Fibroblast of lung (primary cell): ENCODE measurements around the gene SARM1. TPM values are rescaled to one million over a fixed set of nuclear protein-coding genes. Genes with fewer than 3 reads are reported as not detected.

ENCODE experiments used
- DNase-seq, 2 donors: peaks; one replicate each; pipeline versions ENCODE4 v3.0.0 to v3.0.0-alpha.2; 2010; ENCODE audit warnings: low read depth in 2 of 2
- H2AFZ ChIP-seq: 2 replicates; pipeline ENCODE4 v1.5.1; 2012; ENCODE audit warnings: low read length, control low read depth, inconsistent platforms
- H3K27ac ChIP-seq: 2 replicates; pipeline ENCODE4 v1.5.1; 2011; ENCODE audit warnings: low read length, control low read depth; ENCODE audit not compliant: insufficient read depth
- H3K27me3 ChIP-seq: 2 replicates; pipeline ENCODE4 v1.5.1; 2011; ENCODE audit warnings: mild to moderate bottlenecking, low read length; ENCODE audit not compliant: control insufficient read depth, insufficient read depth
- H3K36me3 ChIP-seq: 2 replicates; pipeline ENCODE4 v1.5.1; 2011; ENCODE audit warnings: low read length; ENCODE audit not compliant: control insufficient read depth, insufficient read depth
- H3K4me1 ChIP-seq: 2 replicates; pipeline ENCODE4 v1.5.1; 2011; ENCODE audit warnings: low read length; ENCODE audit not compliant: control insufficient read depth, insufficient read depth; ENCODE audit errors: extremely low read depth
- H3K4me2 ChIP-seq: 2 replicates; pipeline ENCODE4 v1.5.1; 2011; ENCODE audit warnings: low read length, control low read depth; ENCODE audit not compliant: insufficient read depth; ENCODE audit errors: extremely low read depth
- H3K4me3 ChIP-seq, 4 experiments: fragments of 200-600 bp in 1 of 4; sonication (generic) in 1 of 4; replicated peaks in 1 of 4; 2 replicates each; pipeline ENCODE4 v1.5.1; 2011 to 2016; ENCODE audit warnings: low read length in 4 of 4, low read depth in 3 of 4, mild to moderate bottlenecking in 3 of 4, control low read depth in 2 of 4, inconsistent platforms in 1 of 4, mixed read lengths in 1 of 4; ENCODE audit not compliant: insufficient read depth in 1 of 4; ENCODE audit errors: control extremely low read depth in 1 of 4
- H3K79me2 ChIP-seq: 2 replicates; pipeline ENCODE4 v1.5.1; 2012; ENCODE audit warnings: mild to moderate bottlenecking, low read length, inconsistent platforms; ENCODE audit not compliant: control insufficient read depth, insufficient read depth
- H3K9ac ChIP-seq: 2 replicates; pipeline ENCODE4 v1.5.1; 2011; ENCODE audit warnings: mild to moderate bottlenecking, low read length, control low read depth; ENCODE audit not compliant: insufficient read depth
- H3K9me3 ChIP-seq: 2 replicates; pipeline ENCODE4 v1.5.1; 2012; ENCODE audit warnings: low read depth, low read length; ENCODE audit not compliant: control insufficient read depth, insufficient read depth
- H4K20me1 ChIP-seq: 2 replicates; pipeline ENCODE4 v1.5.1; 2011; ENCODE audit warnings: low read length; ENCODE audit not compliant: control insufficient read depth, insufficient read depth; ENCODE audit errors: extremely low read depth
- EZH2 ChIP-seq: IDR thresholded peaks from 2 replicates; pipeline ENCODE4 v1.5.1; 2012; ENCODE audit warnings: low read length, control low read depth, mild to moderate bottlenecking; ENCODE audit errors: missing control alignments
- polyA plus RNA-seq, 2 donors: library from polyadenylated mRNA; depleted of rRNA in 1 of 2; stranded (reverse) in 1 of 2; unstranded in 1 of 2; fragments of >200 nt; gene quantifications; 2 replicates each; pipeline ENCODE4 v1.2.1, GENCODE V29; 2011 to 2012; ENCODE audit warnings: missing spikeins in 1 of 2
- total RNA-seq: library from RNA; depleted of rRNA; stranded (reverse); fragments of >200 nt; gene quantifications from 2 replicates; pipeline ENCODE4 v1.2.1, GENCODE V29; 2014
- TF ChIP-seq, protein P1 (sequence below), 2 donors: IDR thresholded peaks in 1 of 2; conservative IDR thresholded peaks in 1 of 2; 1 replicate in 1 of 2; 2 replicates in 1 of 2; pipeline ENCODE4 v1.5.1; 2011 to 2012; ENCODE audit warnings: low read length in 2 of 2, control low read depth in 1 of 2, inconsistent platforms in 1 of 2, low read depth in 1 of 2, mild to moderate bottlenecking in 1 of 2

SARM1 gene
- total and polyA plus RNA-seq, 2 donors (not counting 1 experiment from before 2014, with no cell fraction given) = 3.1 to 10.8 TPM

DNA sequence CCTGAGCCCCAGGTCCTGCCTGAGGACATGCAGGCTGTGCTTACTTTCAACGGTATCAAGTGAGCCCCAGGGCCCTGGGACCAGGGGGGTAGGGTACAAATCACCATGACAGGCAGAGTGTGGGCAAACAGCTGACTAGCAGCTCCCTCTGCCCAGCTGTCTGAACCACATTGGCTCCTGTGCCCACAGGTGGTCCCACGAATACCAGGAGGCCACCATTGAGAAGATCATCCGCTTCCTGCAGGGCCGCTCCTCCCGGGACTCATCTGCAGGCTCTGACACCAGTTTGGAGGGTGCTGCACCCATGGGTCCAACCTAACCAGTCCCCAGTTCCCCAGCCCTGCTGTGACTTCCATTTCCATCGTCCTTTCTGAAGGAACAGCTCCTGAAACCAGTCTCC lies 24.5 kb downstream of the SARM1 start:
- TF ChIP-seq, protein P1, sequence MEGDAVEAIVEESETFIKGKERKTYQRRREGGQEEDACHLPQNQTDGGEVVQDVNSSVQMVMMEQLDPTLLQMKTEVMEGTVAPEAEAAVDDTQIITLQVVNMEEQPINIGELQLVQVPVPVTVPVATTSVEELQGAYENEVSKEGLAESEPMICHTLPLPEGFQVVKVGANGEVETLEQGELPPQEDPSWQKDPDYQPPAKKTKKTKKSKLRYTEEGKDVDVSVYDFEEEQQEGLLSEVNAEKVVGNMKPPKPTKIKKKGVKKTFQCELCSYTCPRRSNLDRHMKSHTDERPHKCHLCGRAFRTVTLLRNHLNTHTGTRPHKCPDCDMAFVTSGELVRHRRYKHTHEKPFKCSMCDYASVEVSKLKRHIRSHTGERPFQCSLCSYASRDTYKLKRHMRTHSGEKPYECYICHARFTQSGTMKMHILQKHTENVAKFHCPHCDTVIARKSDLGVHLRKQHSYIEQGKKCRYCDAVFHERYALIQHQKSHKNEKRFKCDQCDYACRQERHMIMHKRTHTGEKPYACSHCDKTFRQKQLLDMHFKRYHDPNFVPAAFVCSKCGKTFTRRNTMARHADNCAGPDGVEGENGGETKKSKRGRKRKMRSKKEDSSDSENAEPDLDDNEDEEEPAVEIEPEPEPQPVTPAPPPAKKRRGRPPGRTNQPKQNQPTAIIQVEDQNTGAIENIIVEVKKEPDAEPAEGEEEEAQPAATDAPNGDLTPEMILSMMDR (conservative IDR thresholded peaks at IDR 0.05 in 1 of 2, IDR thresholded peaks at IDR 0.05 in 1 of 2; ENCODE audit: low read depth in 1 of 2, low read length in 2 of 2) = no peak
- TF ChIP-seq EZH2 = no peak
- H3K4me2 ChIP-seq = no peak overlapping the region
- H3K4me1 ChIP-seq = peaks cover 3% of the 10 kb centered on the region
- H4K20me1 ChIP-seq = no peaks in the 10 kb centered on the region
- no peak overlapping the region for H3K4me3 ChIP-seq
- H3K27me3 ChIP-seq = no peaks in the 10 kb centered on the region
- no peak for DNase-seq
- no peak overlapping the region for H2AFZ ChIP-seq
- H3K9ac ChIP-seq = no peak overlapping the region
- H3K36me3 ChIP-seq = peaks cover 7% of the 10 kb centered on the region
- no peak overlapping the region for H3K27ac ChIP-seq
- H3K79me2 ChIP-seq = no peaks in the 10 kb centered on the region
- no peaks in the 10 kb centered on the region for H3K9me3 ChIP-seq

- no peaks in the 10 kb centered on the region for H3K9me3 ChIP-seq
- H3K4me1 ChIP-seq = peaks cover 3% of the 10 kb centered on the region
- H3K9ac ChIP-seq = no peak overlapping the region
- DNase-seq = no peak
- H4K20me1 ChIP-seq = no peaks in the 10 kb centered on the region
- H2AFZ ChIP-seq = no peak overlapping the region
- no peak overlapping the region for H3K4me3 ChIP-seq
- H3K79me2 ChIP-seq = no peaks in the 10 kb centered on the region
- H3K36me3 ChIP-seq = peaks cover 7% of the 10 kb centered on the region
- H3K27me3 ChIP-seq = no peaks in the 10 kb centered on the region
- H3K27ac ChIP-seq = no peak overlapping the region
- TF ChIP-seq EZH2 = no peak
- H3K4me2 ChIP-seq = no peak overlapping the region
These were observed 25.2 kb downstream of the SARM1 start for GRCh38 chr17:28396635-28397239.

- no peak overlapping the region for H3K4me3 ChIP-seq
- peaks cover 7% of the 10 kb centered on the region for H3K36me3 ChIP-seq
- H3K9me3 ChIP-seq = no peaks in the 10 kb centered on the region
- no peaks in the 10 kb centered on the region for H3K27me3 ChIP-seq
- no peak overlapping the region for H3K27ac ChIP-seq
- DNase-seq = no peak
- H4K20me1 ChIP-seq = no peaks in the 10 kb centered on the region
- H3K4me2 ChIP-seq = no peak overlapping the region
- no peak overlapping the region for H3K9ac ChIP-seq
- H2AFZ ChIP-seq = no peak overlapping the region
- peaks cover 3% of the 10 kb centered on the region for H3K4me1 ChIP-seq
- TF ChIP-seq, protein P1 (conservative IDR thresholded peaks at IDR 0.05 in 1 of 2, IDR thresholded peaks at IDR 0.05 in 1 of 2; ENCODE audit: low read depth in 1 of 2, low read length in 2 of 2) = no peak
- no peak for TF ChIP-seq EZH2
- no peaks in the 10 kb centered on the region for H3K79me2 ChIP-seq
These were observed 25.8 kb downstream of the SARM1 start for GRCh38 chr17:28397275-28397674.
